Measurements from ENCODE around the gene NUSAP1.
"Not testable (repeated sequence)": the region's sequence is repeated elsewhere in the genome, so short reads cannot be mapped to it uniquely, and the experiment has no call there.

NUSAP1 gene

DNA sequence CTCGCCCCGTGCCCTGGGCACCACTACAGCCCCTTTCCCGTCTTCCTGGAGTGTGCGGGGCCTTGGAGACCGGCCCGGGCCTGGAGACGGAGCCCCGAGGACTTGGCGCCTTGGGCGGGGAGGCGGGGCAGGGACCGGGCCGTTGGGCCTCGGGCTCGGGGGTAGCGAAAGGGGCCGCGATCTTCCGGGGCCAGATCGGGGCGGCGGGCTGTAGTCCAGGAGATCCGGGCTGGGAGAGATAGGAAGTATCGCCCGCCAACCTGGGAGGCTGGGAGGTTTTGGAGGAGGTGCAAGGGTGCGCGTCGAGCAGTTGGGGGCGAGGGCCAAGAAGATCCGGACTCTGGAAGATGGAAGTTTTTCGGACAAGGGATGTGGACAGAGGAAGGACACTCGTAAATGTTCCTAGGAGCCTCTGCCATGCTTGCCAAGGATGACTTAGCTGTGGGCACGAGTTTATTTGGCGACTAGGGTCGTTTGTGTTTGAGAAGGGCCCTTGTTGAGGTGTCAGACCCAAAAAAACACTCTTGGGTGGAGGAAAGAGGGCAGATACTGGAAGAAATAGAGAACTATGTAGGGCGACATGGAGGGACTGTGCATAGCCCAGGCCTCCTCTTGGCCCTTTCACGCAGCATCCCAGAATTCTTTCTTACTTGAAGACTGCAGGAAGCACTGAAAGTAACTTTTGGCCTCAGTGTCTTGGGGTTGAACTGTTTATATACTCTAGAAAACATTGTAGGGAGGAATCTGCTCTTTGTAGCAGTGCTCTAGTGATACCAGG lies 84.9 kb downstream of the NUSAP1 start (continued):
- TF ChIP-seq, protein P1, sequence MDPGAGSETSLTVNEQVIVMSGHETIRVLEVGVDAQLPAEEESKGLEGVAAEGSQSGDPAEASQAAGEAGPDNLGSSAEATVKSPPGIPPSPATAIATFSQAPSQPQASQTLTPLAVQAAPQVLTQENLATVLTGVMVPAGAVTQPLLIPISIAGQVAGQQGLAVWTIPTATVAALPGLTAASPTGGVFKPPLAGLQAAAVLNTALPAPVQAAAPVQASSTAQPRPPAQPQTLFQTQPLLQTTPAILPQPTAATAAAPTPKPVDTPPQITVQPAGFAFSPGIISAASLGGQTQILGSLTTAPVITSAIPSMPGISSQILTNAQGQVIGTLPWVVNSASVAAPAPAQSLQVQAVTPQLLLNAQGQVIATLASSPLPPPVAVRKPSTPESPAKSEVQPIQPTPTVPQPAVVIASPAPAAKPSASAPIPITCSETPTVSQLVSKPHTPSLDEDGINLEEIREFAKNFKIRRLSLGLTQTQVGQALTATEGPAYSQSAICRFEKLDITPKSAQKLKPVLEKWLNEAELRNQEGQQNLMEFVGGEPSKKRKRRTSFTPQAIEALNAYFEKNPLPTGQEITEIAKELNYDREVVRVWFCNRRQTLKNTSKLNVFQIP (CRISPR knock-in tag; IDR thresholded peaks at IDR 0.05; ENCODE audit: borderline replicate concordance, low read depth): no peak
- TF ChIP-seq ZFP3 (CRISPR knock-in tag; IDR thresholded peaks at IDR 0.05): no peak
- TF ChIP-seq CSDC2 (CRISPR knock-in tag; IDR thresholded peaks at IDR 0.05): no peak
- TF ChIP-seq ZNF8 (CRISPR knock-in tag; IDR thresholded peaks at IDR 0.05): no peak
- TF ChIP-seq ZNF70 (CRISPR knock-in tag; IDR thresholded peaks at IDR 0.05): no peak

DNA sequence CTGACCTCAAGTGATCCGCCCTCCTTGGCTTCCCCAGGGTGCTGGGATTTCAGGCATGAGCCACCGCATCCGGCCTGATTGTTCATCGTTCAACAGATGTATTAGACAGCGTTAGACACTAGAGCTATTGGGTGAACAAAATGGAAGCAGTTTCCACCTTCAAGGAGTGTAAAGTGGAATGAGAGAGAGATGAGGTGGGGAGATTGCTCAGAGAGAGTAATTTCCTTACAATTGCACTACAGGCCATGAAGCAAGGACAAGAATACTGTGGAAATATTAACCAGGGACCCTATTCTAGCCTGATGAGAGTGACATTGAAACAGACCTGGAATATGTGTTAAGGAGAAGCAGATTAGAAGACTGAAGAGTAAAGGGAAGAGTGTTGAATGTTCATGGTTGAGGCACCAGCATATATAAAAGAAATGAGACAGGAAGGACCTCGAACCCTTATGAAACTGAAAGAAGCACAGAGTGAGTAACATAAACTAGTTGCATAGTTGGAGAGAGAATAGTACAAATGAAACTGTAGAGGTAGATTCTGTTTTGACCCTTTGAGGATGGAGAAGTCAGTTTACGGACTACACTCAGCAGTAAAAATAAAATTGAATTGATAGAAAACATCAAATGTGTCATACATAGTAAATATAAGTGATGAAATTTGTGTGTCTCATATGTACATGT lies 91.4 kb downstream of the NUSAP1 start:
- TF ChIP-seq ZFP3 (CRISPR knock-in tag; IDR thresholded peaks at IDR 0.05) (no peak), TOX (CRISPR knock-in tag; IDR thresholded peaks at IDR 0.05; ENCODE audit: borderline replicate concordance) (no peak), ARNTL (CRISPR knock-in tag; IDR thresholded peaks at IDR 0.05; ENCODE audit: borderline replicate concordance, low read depth) (no peak), ZFP30 (CRISPR knock-in tag; IDR thresholded peaks at IDR 0.05) (no peak), ZNF8 (CRISPR knock-in tag; IDR thresholded peaks at IDR 0.05) (no peak), ISL1 (CRISPR knock-in tag; IDR thresholded peaks at IDR 0.05) (no peak), GLIS3 (CRISPR knock-in tag; IDR thresholded peaks at IDR 0.05) (no peak), TCF4 (CRISPR knock-in tag; IDR thresholded peaks at IDR 0.05; ENCODE audit: borderline replicate concordance) (no peak), ZC3H10 (CRISPR knock-in tag; IDR thresholded peaks at IDR 0.05) (no peak), RARB (CRISPR knock-in tag; IDR thresholded peaks at IDR 0.05) (no peak)
- TF ChIP-seq, protein P1 (CRISPR knock-in tag; IDR thresholded peaks at IDR 0.05; ENCODE audit: borderline replicate concordance, low read depth): no peak
- ATAC-seq: no peak

DNA sequence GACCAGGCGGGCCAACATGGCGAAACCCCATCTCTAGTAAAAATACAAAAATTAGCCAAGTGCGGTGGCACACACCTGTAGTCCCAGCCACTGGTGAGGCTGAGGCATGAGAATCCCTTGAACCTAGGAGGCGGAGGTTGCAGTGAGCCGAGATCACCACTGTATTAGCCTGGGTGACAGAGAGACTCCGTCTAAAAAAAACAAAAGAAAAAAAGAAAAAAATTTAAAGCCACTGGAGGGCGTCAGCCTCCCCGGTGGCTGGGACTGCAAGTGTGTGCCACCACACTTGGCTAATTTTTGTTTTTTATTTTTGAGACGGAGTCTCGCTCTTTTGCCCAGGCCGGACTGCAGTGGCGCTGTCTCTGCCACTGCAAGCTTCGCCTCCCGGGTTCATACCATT lies 92.1 kb downstream of the NUSAP1 start:
- no peak for ATAC-seq
- TF ChIP-seq BACH2 (CRISPR knock-in tag; IDR thresholded peaks at IDR 0.05; ENCODE audit: borderline replicate concordance) (no peak), TOX (CRISPR knock-in tag; IDR thresholded peaks at IDR 0.05; ENCODE audit: borderline replicate concordance) (no peak)

DNA sequence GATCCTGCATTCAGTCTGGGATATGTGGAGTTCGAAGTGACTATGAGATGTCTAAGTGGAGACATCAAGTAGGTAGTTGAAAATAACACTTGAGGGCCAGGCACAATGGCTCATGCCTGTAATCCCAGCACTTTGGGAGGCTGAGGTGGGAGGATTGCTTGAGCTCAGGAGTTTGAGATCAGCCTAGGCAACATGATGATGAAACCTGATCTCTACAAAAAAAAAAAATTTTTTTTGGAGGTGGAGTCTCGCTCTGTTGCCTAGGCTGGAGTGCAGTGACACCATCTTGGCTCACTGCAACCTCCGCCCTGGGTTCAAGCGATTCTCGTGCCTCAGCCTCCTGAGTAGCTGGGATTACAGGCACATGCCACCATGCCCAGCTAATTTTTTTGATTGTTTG lies 93.2 kb downstream of the NUSAP1 start:
- not testable (repeated sequence) for ATAC-seq

- TF ChIP-seq TOX (CRISPR knock-in tag; IDR thresholded peaks at IDR 0.05; ENCODE audit: borderline replicate concordance): no peak
- no peak for TF ChIP-seq GLIS3 (CRISPR knock-in tag; IDR thresholded peaks at IDR 0.05)
- no peak for TF ChIP-seq ZNF70 (CRISPR knock-in tag; IDR thresholded peaks at IDR 0.05)
- TF ChIP-seq ESRRG (CRISPR knock-in tag; IDR thresholded peaks at IDR 0.05): no peak
- no peak for TF ChIP-seq CREB5 (CRISPR knock-in tag; IDR thresholded peaks at IDR 0.05; ENCODE audit: low read depth)
- no peak for TF ChIP-seq ARNTL (CRISPR knock-in tag; IDR thresholded peaks at IDR 0.05; ENCODE audit: borderline replicate concordance, low read depth)
- TF ChIP-seq RARB (CRISPR knock-in tag; IDR thresholded peaks at IDR 0.05): no peak
- TF ChIP-seq CSDC2 (CRISPR knock-in tag; IDR thresholded peaks at IDR 0.05): no peak
- no peak for ATAC-seq
These were observed 96.6 kb downstream of the NUSAP1 start for GRCh38 chr15:41429003-41429890.

All from SK-N-SH treated with all-trans-retinoic acid at 6 μM for 48 hours (cell line).